Bronchial epithelial cell (primary cell): Measurements from ENCODE around the gene VSIG1. TPM values are rescaled to one million over a fixed set of nuclear protein-coding genes. Genes with fewer than 3 reads are reported as not detected.

ENCODE experiments used
- DNase-seq: peaks from one replicate; pipeline ENCODE4 v3.0.0-alpha.2; 2010; ENCODE audit warnings: low read depth
- FAIRE-seq: peaks from 2 replicates; lab custom pipeline; 2011; peaks lifted over from hg19 to GRCh38; lab: Jason Lieb, UNC
- H3K27me3 ChIP-seq: 2 replicates; pipeline ENCODE4 v1.5.1; 2011; ENCODE audit warnings: low read length; ENCODE audit not compliant: control insufficient read depth, insufficient read depth
- H3K36me3 ChIP-seq: 2 replicates; pipeline ENCODE4 v1.5.1; 2011; ENCODE audit warnings: low read length; ENCODE audit not compliant: control insufficient read depth, insufficient read depth
- H3K4me3 ChIP-seq: 2 replicates; pipeline ENCODE4 v1.5.1; 2011; ENCODE audit warnings: mild to moderate bottlenecking, low read depth, low read length, control low read depth
- CTCF ChIP-seq: IDR thresholded peaks from 2 replicates; pipeline ENCODE4 v1.5.1; 2011; ENCODE audit warnings: mild to moderate bottlenecking, moderate library complexity, low read length, control low read depth, inconsistent platforms; ENCODE audit not compliant: insufficient read depth, severe bottlenecking
- total RNA-seq: library from RNA; depleted of rRNA; stranded (reverse); fragments of >200 nt; gene quantifications from 2 replicates; pipeline ENCODE4 v1.2.1, GENCODE V29; 2014

VSIG1 gene
- total RNA-seq, 1 donor from 2014 or later: 0.26 TPM

- FAIRE-seq (no peak), DNase-seq (no peak)
- Histone ChIP-seq H3K27me3 (no peaks in the 10 kb centered on the region), H3K36me3 (no peaks in the 10 kb centered on the region), H3K4me3 (no peak overlapping the region)
- TF ChIP-seq CTCF: no peak
Observed at GRCh38 chrX:108019382-108019875, 25.4 kb upstream of the VSIG1 start.

- TF ChIP-seq CTCF: peak; percentile 33
- no peak for DNase-seq
- H3K36me3 ChIP-seq: no peaks in the 10 kb centered on the region
- H3K4me3 ChIP-seq: no peak overlapping the region
- H3K27me3 ChIP-seq: no peaks in the 10 kb centered on the region
- FAIRE-seq: no peak
Observed at GRCh38 chrX:108020631-108021030, 24.2 kb upstream of the VSIG1 start.

- peak; percentile 58 for DNase-seq
- no peak for TF ChIP-seq CTCF
- no peaks in the 10 kb centered on the region for H3K36me3 ChIP-seq
- no peak overlapping the region for H3K4me3 ChIP-seq
- H3K27me3 ChIP-seq: no peaks in the 10 kb centered on the region
- peak; percentile 60 for FAIRE-seq
Observed at GRCh38 chrX:108022491-108023089, 22.3 kb upstream of the VSIG1 start.

GRCh38 chrX:108025376-108025775 is 19.5 kb upstream of the VSIG1 start:
- no peak for TF ChIP-seq CTCF
- Histone ChIP-seq H3K4me3 (no peak overlapping the region), H3K36me3 (no peaks in the 10 kb centered on the region), H3K27me3 (no peaks in the 10 kb centered on the region)
- DNase-seq (no peak), FAIRE-seq (no peak)

- Histone ChIP-seq H3K4me3 (no peak overlapping the region), H3K27me3 (no peaks in the 10 kb centered on the region), H3K36me3 (no peaks in the 10 kb centered on the region)
- DNase-seq (no peak), FAIRE-seq (no peak)
- no peak for TF ChIP-seq CTCF
Observed at GRCh38 chrX:108025954-108026600, 18.8 kb upstream of the VSIG1 start.
